B cell (primary cell): ENCODE results near the gene CDC45. TPM values are rescaled to one million over a fixed set of nuclear protein-coding genes. Genes with fewer than 3 reads are reported as not detected.

Experiments
- ATAC-seq: fragments of 200-7000 bp; cut with Tn5 transposase; one replicate; pipeline ENCODE4 v1.10.0; 2021; ENCODE audit warnings: low read depth, mild to moderate bottlenecking, moderate number of reproducible peaks, moderate library complexity
- CTCF ChIA-PET: fragments of 350-600 bp; sonication (Branson Sonifier 250); formaldehyde crosslinking; loops from one replicate; lab custom pipeline; 2021; ENCODE audit warnings: antibody characterized with exemption, inconsistent platforms; lab: Charles Lee
- POLR2A ChIA-PET: fragments of 350-600 bp; sonication (Branson Sonifier 250); formaldehyde crosslinking; loops from one replicate; lab custom pipeline; 2021; ENCODE audit warnings: antibody characterized with exemption; lab: Charles Lee
- DNase-seq: peaks from one replicate; pipeline ENCODE4 v3.0.0; 2013
- H2AFZ ChIP-seq: 2 replicates; pipeline ENCODE4 v1.6.1; 2012; ENCODE audit warnings: mild to moderate bottlenecking, low read depth, low read length; ENCODE audit not compliant: insufficient read depth, poor library complexity, severe bottlenecking
- H3K27ac ChIP-seq, 2 donors: 1 replicate in 1 of 2; 2 replicates in 1 of 2; pipeline ENCODE4 v1.5.1; 2012 to 2013; ENCODE audit warnings: low read length in 2 of 2, mild to moderate bottlenecking in 2 of 2, moderate library complexity in 1 of 2
- H3K27me3 ChIP-seq, 4 experiments: fragments of 200-600 bp in 1 of 4; sonication (generic) in 1 of 4; replicated peaks in 1 of 4; 1 replicate in 2 of 4; 2 replicates in 2 of 4; pipeline versions ENCODE4 v1.6.1 to v1.7.0; 2013 to 2016; ENCODE audit warnings: low read length in 3 of 4, mild to moderate bottlenecking in 2 of 4, mixed read lengths in 1 of 4, moderate library complexity in 1 of 4; ENCODE audit not compliant: insufficient read depth in 4 of 4, control insufficient read depth in 3 of 4; ENCODE audit errors: control extremely low read depth in 1 of 4
- H3K36me3 ChIP-seq, 2 experiments: replicated peaks in 1 of 2; 1 replicate in 1 of 2; 2 replicates in 1 of 2; pipeline versions ENCODE4 v1.6.1 to v1.7.1; 2013; ENCODE audit warnings: low read length in 1 of 2; ENCODE audit not compliant: insufficient read depth in 2 of 2, control insufficient read depth in 1 of 2; ENCODE audit errors: control extremely low read depth in 1 of 2, extremely low read depth in 1 of 2
- H3K4me1 ChIP-seq, 2 donors: fragments of 200-600 bp in 1 of 2; sonication (generic) in 1 of 2; 1 replicate in 1 of 2; 2 replicates in 1 of 2; pipeline versions ENCODE4 v1.5.1 to v1.6.1; 2013 to 2017; ENCODE audit warnings: low read length in 2 of 2; ENCODE audit not compliant: control insufficient read depth in 2 of 2, insufficient read depth in 2 of 2
- H3K4me2 ChIP-seq: replicated peaks from 2 replicates; pipeline ENCODE3; 2012; ENCODE audit warnings: mild to moderate bottlenecking, low read depth, low read length; ENCODE audit not compliant: poor library complexity, severe bottlenecking
- H3K4me3 ChIP-seq, 5 experiments: fragments of 200-600 bp in 1 of 5; sonication (generic) in 1 of 5; 1 replicate in 3 of 5; 2 replicates in 2 of 5; pipeline versions ENCODE4 v1.5.1 to v1.7.0; 2011 to 2016; ENCODE audit warnings: low read length in 4 of 5, mild to moderate bottlenecking in 4 of 5, low read depth in 2 of 5, control low read depth in 1 of 5, moderate library complexity in 1 of 5; ENCODE audit not compliant: insufficient read depth in 1 of 5; ENCODE audit errors: control extremely low read depth in 1 of 5, extremely low read depth in 1 of 5
- H3K79me2 ChIP-seq: fragments of 200-600 bp; sonication (generic); one replicate; pipeline ENCODE4 v1.6.0; 2016; ENCODE audit warnings: low read length; ENCODE audit not compliant: control insufficient read depth, insufficient read depth
- H3K9ac ChIP-seq: fragments of 200-600 bp; sonication (generic); 2 replicates; pipeline ENCODE4 v1.6.1; 2017; ENCODE audit warnings: mild to moderate bottlenecking, low read length, moderate library complexity
- H3K9me3 ChIP-seq, 3 donors: one replicate each; pipeline versions ENCODE4 v1.6.1 to v1.7.1; 2013; ENCODE audit warnings: low read length in 2 of 3; ENCODE audit not compliant: control insufficient read depth in 2 of 3, insufficient read depth in 1 of 3; ENCODE audit errors: control extremely low read depth in 1 of 3
- H4K20me1 ChIP-seq: 2 replicates; pipeline ENCODE4 v1.6.0; 2012; ENCODE audit warnings: mild to moderate bottlenecking, low read length; ENCODE audit not compliant: insufficient read depth, control insufficient read depth, poor library complexity, severe bottlenecking
- H3K27ac Mint-ChIP-seq: one replicate; pipeline ENCODE4 v1.8.0; 2021; ENCODE audit warnings: mixed read lengths
- H3K27me3 Mint-ChIP-seq: one replicate; pipeline ENCODE4 v1.8.0; 2021; ENCODE audit warnings: mixed read lengths
- H3K4me1 Mint-ChIP-seq: one replicate; pipeline ENCODE4 v1.8.0; 2021; ENCODE audit warnings: mixed read lengths
- H3K4me3 Mint-ChIP-seq: one replicate; pipeline ENCODE4 v1.8.0; 2021; ENCODE audit warnings: mixed read lengths
- H3K9me3 Mint-ChIP-seq: one replicate; pipeline ENCODE4 v1.8.0; 2022; ENCODE audit warnings: mixed read lengths; ENCODE audit not compliant: insufficient read depth
- EZH2 ChIP-seq: IDR thresholded peaks from 2 replicates; pipeline ENCODE4 v1.6.1; 2012; ENCODE audit warnings: borderline replicate concordance, low read depth, mild to moderate bottlenecking, moderate library complexity, low read length; ENCODE audit not compliant: insufficient read depth, poor library complexity, severe bottlenecking
- WGBS: methylation state at CpG from one replicate; pipeline ENCODE4 v1.1.5; 2013; ENCODE audit warnings: missing lambda C conversion rate; ENCODE audit not compliant: insufficient coverage; 5-methylcytosine and 5-hydroxymethylcytosine counted together
- intact Hi-C: fragments of 100-400 bp; cut with micrococcal nuclease; formaldehyde crosslinking; loops from one replicate; pipeline ENCODE4 v1.10.0; 2022
- polyA plus RNA-seq: library from polyadenylated mRNA; depleted of rRNA; stranded (reverse); fragments of >200 nt; gene quantifications from 2 replicates; pipeline ENCODE4 v1.2.3, GENCODE V29; 2012
- total RNA-seq, 2 donors: library from RNA; stranded (reverse); fragments of 120-200 nt in 1 of 2; gene quantifications; 1 replicate in 1 of 2; 2 replicates in 1 of 2; pipeline versions ENCODE4 v1.2.3 to v1.2.4, GENCODE V29; 2013 to 2022
- TF ChIP-seq, protein P1 (sequence below): fragments of 200-600 bp; IDR thresholded peaks from one replicate; pipeline ENCODE4 v1.8.0; 2022; ENCODE audit warnings: antibody characterized with exemption, mild to moderate bottlenecking

Gene CDC45
- total and polyA plus RNA-seq, 2 donors (not counting 1 experiment from before 2014, with no cell fraction given): 0.49 to 1.4 TPM

DNA sequence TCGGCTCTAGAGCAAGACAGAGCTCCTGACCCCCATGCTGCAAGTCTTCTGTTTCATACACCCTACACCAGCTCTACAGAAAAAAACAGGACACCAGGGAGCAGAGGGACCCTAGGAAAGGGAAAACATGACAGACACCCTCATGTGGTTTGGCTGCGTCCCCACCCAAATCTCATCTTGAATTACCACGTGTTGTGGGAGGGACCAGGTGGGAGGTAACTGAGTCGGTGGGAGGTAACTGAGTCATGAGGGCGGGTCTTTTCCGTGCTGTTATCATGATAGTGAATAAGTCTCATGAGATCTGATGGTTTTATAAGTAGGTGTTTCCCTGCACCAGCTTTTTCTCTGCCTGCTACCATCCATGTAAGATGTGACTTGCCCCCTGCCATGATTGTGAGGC, 25.6 kb upstream of the CDC45 start:
- no peak overlapping the region for H3K27ac Mint-ChIP-seq
- peaks cover 0 to 2% of the 10 kb centered on the region in 2 donors for H3K4me1 ChIP-seq
- H3K4me2 ChIP-seq: no peak overlapping the region
- no peak overlapping the region for H3K4me3 Mint-ChIP-seq
- WGBS: 97% methylated on average over 5 of the region's 6 CpGs
- TF ChIP-seq EZH2: no peak
- TF ChIP-seq, protein P1, sequence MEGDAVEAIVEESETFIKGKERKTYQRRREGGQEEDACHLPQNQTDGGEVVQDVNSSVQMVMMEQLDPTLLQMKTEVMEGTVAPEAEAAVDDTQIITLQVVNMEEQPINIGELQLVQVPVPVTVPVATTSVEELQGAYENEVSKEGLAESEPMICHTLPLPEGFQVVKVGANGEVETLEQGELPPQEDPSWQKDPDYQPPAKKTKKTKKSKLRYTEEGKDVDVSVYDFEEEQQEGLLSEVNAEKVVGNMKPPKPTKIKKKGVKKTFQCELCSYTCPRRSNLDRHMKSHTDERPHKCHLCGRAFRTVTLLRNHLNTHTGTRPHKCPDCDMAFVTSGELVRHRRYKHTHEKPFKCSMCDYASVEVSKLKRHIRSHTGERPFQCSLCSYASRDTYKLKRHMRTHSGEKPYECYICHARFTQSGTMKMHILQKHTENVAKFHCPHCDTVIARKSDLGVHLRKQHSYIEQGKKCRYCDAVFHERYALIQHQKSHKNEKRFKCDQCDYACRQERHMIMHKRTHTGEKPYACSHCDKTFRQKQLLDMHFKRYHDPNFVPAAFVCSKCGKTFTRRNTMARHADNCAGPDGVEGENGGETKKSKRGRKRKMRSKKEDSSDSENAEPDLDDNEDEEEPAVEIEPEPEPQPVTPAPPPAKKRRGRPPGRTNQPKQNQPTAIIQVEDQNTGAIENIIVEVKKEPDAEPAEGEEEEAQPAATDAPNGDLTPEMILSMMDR: no peak
- H3K9ac ChIP-seq: no peak overlapping the region
- H3K4me1 Mint-ChIP-seq: peaks cover 2% of the 10 kb centered on the region
- no peaks in the 10 kb centered on the region for H3K27me3 Mint-ChIP-seq
- no peaks in the 10 kb centered on the region for H3K27me3 ChIP-seq
- H3K9me3 Mint-ChIP-seq: no peaks in the 10 kb centered on the region
- ATAC-seq (no peak), DNase-seq (no peak)
- ChIA-PET POLR2A (no interaction called here), CTCF (no interaction called here)
- H3K9me3 ChIP-seq: no peaks in the 10 kb centered on the region
- H4K20me1 ChIP-seq: no peaks in the 10 kb centered on the region
- H3K79me2 ChIP-seq: peaks cover 7% of the 10 kb centered on the region
- intact Hi-C loops: no loop called here
- H3K4me3 ChIP-seq: no peak overlapping the region
- H3K36me3 ChIP-seq: peaks cover 0 to 78% of the 10 kb centered on the region in 2 experiments
- no peak overlapping the region for H3K27ac ChIP-seq
- no peak overlapping the region for H2AFZ ChIP-seq

DNA sequence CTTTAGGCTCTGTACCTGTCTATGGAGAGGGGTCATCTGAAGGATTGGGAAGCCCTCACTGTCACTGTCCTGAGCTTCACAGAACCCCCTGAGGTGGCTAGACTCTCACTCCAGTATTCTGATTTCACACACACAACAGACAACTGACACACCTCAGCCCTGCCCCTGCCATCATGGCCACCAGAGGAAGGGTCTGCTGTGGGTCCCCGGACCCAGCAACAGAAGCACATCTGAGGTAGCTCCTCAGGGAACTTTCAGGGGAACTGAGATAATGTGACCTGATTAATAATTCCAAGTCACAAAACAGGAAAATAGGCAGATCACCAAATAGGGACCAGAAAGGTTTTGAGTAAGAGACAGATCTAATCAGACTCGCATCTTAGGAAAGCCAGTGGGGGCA, 24.7 kb upstream of the CDC45 start:
- no peak for ATAC-seq
- H3K4me1 Mint-ChIP-seq: no peaks in the 10 kb centered on the region
- no peak for DNase-seq
- Histone ChIP-seq H3K9me3 (no peaks in the 10 kb centered on the region), H3K9ac (no peak overlapping the region), H3K36me3 (peaks cover 0 to 79% of the 10 kb centered on the region in 2 experiments), H3K4me1 (no peaks in the 10 kb centered on the region), H3K4me2 (no peak overlapping the region), H3K4me3 (no peak overlapping the region), H4K20me1 (no peaks in the 10 kb centered on the region), H3K27me3 (no peaks in the 10 kb centered on the region), H3K27ac (no peak overlapping the region), H3K79me2 (no peaks in the 10 kb centered on the region), H2AFZ (no peak overlapping the region)
- intact Hi-C loops: no loop called here
- no peaks in the 10 kb centered on the region for H3K9me3 Mint-ChIP-seq
- POLR2A ChIA-PET: no interaction called here
- H3K27me3 Mint-ChIP-seq: no peaks in the 10 kb centered on the region
- no peak for TF ChIP-seq EZH2
- TF ChIP-seq, protein P1: no peak
- WGBS: 100% methylated on average over 2 of the region's 2 CpGs
- no peak overlapping the region for H3K27ac Mint-ChIP-seq
- CTCF ChIA-PET: no interaction called here
- H3K4me3 Mint-ChIP-seq: no peak overlapping the region
